GM18867 (cell line): Measurements from ENCODE around the gene MLIP.
"Not testable (repeated sequence)": the region's sequence is repeated elsewhere in the genome, so short reads cannot be mapped to it uniquely, and the experiment has no call there.

Experiments used
- ATAC-seq: cut with Tn5 transposase; IDR thresholded peaks from one replicate; pipeline ENCODE4 v1.9.1; 2021; ENCODE audit warnings: mild to moderate bottlenecking, moderate library complexity; ENCODE audit not compliant: unreplicated experiment

MLIP gene, protein sequence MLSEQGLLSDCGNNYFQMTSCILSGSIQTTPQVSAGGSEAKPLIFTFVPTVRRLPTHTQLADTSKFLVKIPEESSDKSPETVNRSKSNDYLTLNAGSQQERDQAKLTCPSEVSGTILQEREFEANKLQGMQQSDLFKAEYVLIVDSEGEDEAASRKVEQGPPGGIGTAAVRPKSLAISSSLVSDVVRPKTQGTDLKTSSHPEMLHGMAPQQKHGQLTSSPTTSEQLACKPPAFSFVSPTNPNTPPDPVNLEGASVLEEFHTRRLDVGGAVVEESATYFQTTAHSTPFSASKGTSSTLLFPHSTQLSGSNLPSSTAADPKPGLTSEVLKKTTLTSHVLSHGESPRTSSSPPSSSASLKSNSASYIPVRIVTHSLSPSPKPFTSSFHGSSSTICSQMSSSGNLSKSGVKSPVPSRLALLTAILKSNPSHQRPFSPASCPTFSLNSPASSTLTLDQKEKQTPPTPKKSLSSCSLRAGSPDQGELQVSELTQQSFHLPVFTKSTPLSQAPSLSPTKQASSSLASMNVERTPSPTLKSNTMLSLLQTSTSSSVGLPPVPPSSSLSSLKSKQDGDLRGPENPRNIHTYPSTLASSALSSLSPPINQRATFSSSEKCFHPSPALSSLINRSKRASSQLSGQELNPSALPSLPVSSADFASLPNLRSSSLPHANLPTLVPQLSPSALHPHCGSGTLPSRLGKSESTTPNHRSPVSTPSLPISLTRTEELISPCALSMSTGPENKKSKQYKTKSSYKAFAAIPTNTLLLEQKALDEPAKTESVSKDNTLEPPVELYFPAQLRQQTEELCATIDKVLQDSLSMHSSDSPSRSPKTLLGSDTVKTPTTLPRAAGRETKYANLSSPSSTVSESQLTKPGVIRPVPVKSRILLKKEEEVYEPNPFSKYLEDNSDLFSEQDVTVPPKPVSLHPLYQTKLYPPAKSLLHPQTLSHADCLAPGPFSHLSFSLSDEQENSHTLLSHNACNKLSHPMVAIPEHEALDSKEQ

GRCh38 chr6:54111341-54112045 is at the start of gene MLIP:
Gene MLIP (plus strand): TSS chr6:54111443. CDS start chr6:54111480, 37 bp downstream.
- ATAC-seq, result no peak

DNA sequence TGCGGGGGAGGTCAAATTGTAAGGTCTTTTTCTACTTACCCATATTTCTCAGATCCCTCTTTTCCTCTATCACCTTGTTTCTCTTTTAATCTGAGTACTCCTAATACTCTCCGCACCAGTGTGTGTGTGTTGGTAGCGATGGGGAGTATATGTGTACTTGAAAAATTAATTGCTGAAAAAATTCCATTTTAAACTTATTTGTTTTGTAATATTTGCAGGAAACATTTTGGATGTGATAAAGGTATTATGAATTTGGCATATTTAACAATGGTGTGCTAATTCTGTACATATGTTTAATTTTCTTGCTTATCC is 48.1 kb upstream of the MLIP start:
- ATAC-seq, result no peak

GRCh38 chr6:54068694-54069093 is 42.5 kb upstream of the MLIP start:
- ATAC-seq, result no peak

DNA sequence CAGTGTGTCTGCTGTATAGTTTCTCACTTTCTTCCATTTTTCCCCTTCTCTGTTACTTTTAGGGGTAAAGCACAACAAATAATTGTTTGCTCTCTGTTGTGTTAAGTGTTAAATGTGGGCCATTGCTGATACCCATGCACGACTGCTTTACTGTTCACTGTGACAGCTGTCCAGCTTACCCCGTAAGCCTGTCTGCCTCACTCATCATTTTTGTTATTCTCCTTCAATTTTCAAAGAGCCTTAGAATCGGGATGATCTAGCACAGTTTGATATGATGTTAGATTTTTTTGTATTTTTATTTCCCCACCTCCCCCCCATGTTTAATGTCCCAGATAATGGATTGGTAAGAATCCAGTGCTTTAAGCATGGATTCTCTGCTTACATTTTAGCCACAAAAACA is 41.2 kb upstream of the MLIP start:
- ATAC-seq, result no peak

GRCh38 chr6:54071821-54072340 is 39.4 kb upstream of the MLIP start:
- no peak for ATAC-seq

- ATAC-seq, result no peak
Measured at GRCh38 chr6:54072635-54073313, 38.5 kb upstream of the MLIP start.

DNA sequence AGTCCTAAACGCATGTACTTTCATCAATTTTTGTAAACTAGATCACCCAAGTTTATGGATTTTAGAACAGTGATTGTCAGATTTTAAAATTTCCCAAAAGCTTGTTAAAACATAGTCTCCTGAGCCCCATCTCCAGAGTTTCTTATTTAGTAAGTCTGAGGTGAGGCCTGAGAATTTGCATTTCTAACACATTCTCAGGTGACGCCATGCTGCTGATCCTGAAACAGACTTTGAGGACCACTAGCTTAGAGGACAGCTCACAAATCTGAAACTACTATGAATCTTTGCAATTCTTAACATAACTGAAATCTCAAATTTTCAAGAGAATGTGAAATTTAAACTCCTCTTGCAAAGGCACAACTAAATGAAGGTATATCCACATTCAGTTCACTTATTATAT is 37.8 kb upstream of the MLIP start:
- no peak for ATAC-seq

- ATAC-seq, result no peak
Measured at GRCh38 chr6:54074109-54074508, 37.1 kb upstream of the MLIP start.

- ATAC-seq, result no peak
Measured at GRCh38 chr6:54074578-54075195, 36.6 kb upstream of the MLIP start.

GRCh38 chr6:54076159-54076789 is 35.0 kb upstream of the MLIP start:
- no peak for ATAC-seq

- not testable (repeated sequence) for ATAC-seq
Measured at GRCh38 chr6:54081499-54081898, 29.7 kb upstream of the MLIP start.

- ATAC-seq, result no peak
Measured at GRCh38 chr6:54083287-54083686, 28.0 kb upstream of the MLIP start.

- ATAC-seq, result no peak
Measured at GRCh38 chr6:54084231-54084630, 27.0 kb upstream of the MLIP start.

DNA sequence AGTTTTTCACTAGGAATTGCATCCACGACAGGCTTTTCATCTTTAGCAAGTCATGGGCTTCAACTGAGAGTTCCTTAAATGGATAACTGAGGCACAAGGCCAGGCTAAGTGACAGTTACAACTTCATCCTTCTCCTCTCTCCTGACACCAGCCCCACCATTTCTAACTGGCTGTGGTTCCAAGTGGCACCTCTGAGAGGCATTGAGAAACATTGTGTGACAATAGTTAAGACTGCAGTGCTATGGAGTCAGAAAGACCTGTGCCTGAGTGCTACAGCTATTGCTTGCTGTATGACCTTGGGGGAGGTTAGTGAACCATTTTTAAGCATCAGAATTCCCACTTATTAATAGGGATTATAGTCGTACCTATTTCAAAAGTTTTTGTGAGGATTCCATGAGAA is 26.2 kb upstream of the MLIP start:
- ATAC-seq, result no peak

DNA sequence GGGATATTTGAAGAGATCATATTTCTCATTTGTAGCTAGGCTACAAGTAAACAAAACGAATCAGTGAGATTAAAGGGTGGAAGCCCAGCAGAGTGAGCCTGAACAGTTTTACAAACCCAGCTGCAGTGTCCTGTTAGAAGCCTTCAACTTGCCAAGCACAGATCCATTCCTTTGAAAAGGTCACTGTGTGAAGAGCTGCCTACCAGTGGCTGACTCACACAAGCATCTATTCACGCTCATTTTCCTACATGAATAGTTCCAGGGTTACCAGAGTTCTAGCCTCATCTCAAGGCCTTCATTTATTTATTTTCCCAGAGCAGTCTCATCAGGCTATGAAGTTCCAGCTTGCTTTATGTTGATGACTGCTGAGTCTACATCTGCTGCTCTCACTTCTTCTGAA is 25.7 kb upstream of the MLIP start:
- no peak for ATAC-seq

GRCh38 chr6:54086439-54086838 is 24.8 kb upstream of the MLIP start:
- ATAC-seq, result no peak

- ATAC-seq, result no peak
Measured at GRCh38 chr6:54087721-54088120, 23.5 kb upstream of the MLIP start.

GRCh38 chr6:54093326-54093948 is 17.8 kb upstream of the MLIP start:
- ATAC-seq, result no peak

GRCh38 chr6:54094293-54094692 is 16.9 kb upstream of the MLIP start:
- no peak for ATAC-seq
